ENCODE measurements around the gene RAB3C.
A peak's percentile ranks its signal among the peaks of the same experiment; 100 is the strongest.
"Not testable (repeated sequence)": the region's sequence is repeated elsewhere in the genome, so short reads cannot be mapped to it uniquely, and the experiment has no call there.

RAB3C gene

DNA sequence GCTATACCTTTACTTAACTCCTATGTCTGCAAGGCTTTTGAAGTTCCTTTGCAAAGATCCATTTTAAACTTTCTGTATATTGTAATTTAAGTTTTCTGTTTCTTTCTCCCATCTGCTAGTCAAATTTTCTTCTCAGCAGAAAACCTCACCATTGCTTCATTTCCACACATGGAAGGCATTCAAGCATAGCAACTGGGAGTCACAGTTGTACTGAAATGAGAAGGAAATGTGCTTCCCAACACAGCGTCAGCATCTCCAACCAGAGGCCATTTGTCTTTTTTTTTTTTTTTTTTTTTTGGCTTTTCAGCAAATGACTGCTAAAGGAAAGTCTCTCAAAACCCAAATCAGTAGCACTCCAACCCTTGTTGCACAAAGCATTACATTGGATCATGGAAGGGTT, 92.5 kb downstream of the RAB3C start:
- no peak for DNase-seq (ENCODE audit: low read depth in 3 of 3)

DNA sequence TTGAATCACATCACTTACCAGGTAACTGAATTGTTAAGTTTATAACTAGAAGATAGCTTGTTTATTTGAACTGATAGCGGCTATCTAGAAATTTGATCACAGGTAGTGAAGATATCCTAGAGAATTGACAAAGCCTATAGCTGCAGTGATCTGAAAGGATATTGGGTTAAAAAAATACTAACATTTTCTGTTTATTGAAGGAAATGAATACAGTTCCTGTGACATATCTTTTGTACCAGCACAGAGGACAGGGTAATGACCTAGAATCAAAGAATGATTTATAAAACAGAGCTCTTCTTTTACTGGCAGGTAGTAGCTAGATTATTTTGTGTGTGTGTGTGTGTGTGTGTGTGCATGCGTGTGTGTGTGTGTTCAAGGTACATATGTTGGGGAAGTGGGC, 94.8 kb downstream of the RAB3C start:
- no peak for DNase-seq (ENCODE audit: low read depth in 3 of 3)

- no peak for DNase-seq (ENCODE audit: low read depth in 3 of 3)
Observed at GRCh38 chr5:58680503-58680902, 97.6 kb downstream of the RAB3C start.

GRCh38 chr5:58681943-58682342, 99.1 kb downstream of the RAB3C start:
- DNase-seq (ENCODE audit: low read depth in 3 of 3): peak in 1 of 3 donors; percentile 1

DNA sequence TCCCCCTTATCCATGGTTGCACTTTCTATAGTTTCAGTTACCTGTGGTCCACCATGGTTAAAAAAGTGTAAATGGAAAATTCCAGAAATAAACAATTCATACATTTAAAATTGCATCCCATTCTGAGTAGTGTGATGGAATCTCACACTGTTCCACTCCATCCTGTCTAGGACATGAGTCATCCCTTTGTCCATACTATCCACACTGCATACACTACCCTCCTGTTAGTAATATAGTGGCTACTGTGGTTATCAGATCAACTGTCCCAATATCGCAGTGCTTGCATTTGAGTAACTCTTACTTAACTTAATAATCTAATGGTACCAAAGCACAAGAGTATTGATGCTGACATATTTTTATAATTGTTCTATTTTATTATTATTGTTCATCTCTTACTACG, 100.7 kb downstream of the RAB3C start:
- DNase-seq (ENCODE audit: low read depth in 3 of 3): no peak

GRCh38 chr5:58687079-58687478, 104.2 kb downstream of the RAB3C start:
- DNase-seq (ENCODE audit: low read depth in 3 of 3): no peak

GRCh38 chr5:58687595-58687994, 104.7 kb downstream of the RAB3C start:
- no peak for DNase-seq (ENCODE audit: low read depth in 3 of 3)

DNA sequence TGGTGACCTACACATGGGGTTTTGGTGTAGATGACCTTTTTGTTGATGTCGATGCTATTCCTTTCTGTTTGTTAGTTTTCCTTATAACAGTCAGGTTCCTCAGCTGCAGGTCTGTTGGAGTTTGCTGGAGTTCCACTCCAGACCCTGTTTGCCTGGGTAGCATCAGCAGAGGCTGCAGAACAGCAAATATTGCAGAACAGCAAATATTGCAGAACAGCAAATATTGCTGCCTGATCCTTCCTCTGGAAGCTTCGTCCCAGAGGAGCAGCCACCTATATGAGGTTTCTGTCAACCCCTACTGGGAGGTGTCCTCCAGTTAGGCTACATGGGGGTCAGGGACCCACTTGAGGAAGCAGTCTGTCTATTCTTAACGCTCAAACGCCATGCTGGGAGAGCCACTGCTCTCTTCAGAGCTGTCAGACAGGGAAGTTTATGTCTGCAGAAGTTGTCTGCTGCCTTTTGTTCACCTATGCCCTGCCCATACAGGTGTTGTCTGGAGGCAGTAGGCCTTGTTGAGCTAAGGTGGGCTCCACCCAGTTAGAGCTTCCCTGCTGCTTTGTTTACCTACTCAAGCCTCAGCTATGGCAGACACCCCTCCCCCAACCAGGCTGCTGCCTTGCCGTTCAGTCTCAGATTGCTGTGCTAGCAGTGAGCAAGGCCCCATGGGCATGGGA, 116.3 kb downstream of the RAB3C start:
- DNase-seq (ENCODE audit: low read depth in 3 of 3): not testable (repeated sequence)

DNA sequence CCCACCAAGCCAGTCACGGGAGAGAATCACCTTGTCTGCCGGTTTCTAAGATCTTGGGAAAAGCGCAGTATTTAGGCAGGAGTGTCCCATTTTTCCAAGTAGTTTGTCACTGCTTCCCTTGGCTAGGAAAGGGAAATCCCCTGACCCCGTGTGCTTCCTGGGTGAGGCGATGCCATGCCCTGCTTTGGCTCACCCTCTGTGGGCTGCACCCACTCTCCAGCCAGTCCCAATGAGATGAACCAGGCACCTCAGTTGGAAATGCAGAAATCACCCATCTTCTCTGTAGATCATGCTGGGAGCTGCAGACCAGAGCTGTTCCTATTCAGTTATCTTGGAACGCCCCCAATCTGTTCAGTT, 116.9 kb downstream of the RAB3C start:
- DNase-seq (ENCODE audit: low read depth in 3 of 3): no peak

DNA sequence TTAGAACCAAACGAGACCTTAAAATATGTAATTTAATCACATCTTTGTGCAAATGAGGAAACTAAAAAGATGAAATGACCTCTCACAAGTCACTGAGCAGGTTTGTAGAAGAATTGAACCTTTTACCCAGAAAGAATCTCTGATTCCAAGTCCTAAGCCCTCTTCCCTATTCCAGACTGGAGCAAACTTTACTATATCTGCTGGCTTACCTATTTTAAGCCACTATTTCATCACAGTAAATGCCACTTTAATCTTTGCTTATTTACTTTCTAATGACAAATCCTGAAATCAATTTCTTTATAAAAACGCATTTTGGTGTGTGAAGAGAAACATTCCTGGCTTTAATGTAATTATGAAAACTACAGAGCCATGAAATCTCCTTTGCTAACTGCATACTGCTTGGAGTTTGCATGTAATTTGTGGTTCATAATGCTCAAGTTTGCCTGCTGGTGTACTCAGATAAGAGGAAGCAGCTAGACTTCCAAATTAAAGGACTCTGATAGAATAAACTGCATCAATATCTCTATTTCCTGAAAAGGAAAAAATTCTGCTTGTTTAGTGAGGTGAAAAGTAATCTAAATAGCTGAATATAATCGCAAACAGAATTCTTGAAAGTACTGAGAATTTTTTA, 121.2 kb downstream of the RAB3C start:
- no peak for DNase-seq (ENCODE audit: low read depth in 3 of 3)

- no peak for DNase-seq (ENCODE audit: low read depth in 3 of 3)
Observed at GRCh38 chr5:58706736-58707135, 123.9 kb downstream of the RAB3C start.

- no peak for DNase-seq (ENCODE audit: low read depth in 3 of 3)
Observed at GRCh38 chr5:58708456-58708855, 125.6 kb downstream of the RAB3C start.

- not testable (repeated sequence) for DNase-seq (ENCODE audit: low read depth in 3 of 3)
Observed at GRCh38 chr5:58710425-58710824, 127.5 kb downstream of the RAB3C start.

- no peak for DNase-seq (ENCODE audit: low read depth in 3 of 3)
Observed at GRCh38 chr5:58710871-58711270, 128.0 kb downstream of the RAB3C start.

DNA sequence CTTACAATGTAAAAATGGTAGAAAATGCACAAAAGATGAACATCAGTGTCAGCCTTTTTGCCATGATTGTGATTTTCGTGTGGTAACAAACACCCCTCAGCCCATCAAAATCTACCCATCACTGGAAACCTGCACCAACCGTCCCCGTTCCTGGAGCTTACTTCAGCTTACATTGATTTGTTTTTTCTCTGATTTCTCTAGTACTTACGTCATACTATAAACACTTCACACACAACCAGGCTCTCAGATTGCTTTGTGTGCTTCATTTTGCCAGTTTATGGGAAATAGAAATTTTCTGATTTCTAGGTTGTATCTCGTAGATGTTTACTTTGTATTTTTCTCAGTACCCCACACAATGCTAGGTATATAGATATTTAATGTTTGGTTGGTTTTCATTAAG, 129.1 kb downstream of the RAB3C start:
- no peak for DNase-seq (ENCODE audit: low read depth in 3 of 3)

DNA sequence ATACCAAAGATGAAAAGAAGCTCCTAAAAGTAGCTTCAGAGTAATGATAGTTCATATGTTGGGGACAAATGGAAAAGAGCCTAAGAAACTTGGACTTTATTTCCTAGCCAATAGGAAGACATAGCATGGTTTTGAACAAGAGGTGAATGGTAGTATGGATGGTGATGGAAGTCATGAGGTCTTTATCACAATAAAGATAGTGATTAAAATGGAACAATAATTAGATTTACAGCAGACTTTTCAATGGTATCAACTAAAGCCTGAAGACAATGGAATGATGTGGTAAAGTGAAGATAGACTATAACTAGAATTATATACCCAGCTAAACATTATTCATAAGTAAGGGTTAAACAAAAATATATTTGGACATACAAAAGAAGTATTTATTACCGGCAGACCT, 131.2 kb downstream of the RAB3C start:
- no peak for DNase-seq (ENCODE audit: low read depth in 3 of 3)

DNA sequence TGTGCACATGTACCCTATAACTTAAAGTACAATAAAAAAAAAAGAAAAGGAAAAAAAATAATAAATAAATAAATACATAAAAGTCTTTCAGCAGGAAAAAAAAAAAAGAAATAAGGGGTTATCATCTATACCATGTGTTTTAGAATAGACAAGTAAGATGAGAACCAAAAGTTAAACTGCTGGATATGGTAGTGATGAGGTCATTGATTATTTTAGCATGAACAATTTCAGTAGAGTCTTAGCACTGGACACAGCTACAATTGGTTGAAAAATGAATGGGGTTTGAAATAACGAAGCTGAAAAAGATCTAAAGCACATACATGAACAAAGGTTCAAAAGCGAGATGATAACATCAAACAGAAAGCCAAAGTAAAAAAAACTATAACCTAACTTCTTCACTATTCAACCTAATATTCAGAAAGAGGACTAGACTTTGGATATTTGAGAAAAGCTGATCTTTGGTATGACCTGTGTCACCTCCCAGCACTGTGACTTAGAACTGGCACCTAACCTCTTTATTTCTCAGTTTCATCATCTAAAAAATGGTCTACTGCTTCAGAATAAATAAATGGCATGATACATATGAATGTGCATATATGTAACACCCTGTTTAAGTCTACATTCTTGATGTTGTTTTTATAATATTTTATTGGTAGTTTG, 133.3 kb downstream of the RAB3C start:
- no peak for DNase-seq (ENCODE audit: low read depth in 3 of 3)

DNA sequence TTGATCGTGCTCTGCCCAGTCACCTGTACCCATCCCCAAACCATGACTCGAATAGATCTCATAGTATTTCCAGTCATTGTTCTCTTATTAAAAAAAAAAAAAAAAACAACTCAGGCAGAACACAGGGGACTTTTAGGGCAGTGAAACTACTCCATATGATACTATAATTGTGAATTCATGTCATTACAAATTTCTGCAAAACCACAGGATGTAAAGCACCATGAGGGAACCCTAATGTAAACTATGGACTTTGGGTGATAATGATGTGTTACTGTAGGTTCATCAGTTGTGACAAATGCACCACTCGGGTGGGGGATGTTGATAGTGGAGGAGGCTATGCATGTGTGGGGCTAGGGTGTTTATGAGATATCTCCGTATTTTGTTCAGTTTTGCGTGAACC, 133.8 kb downstream of the RAB3C start:
- DNase-seq (ENCODE audit: low read depth in 3 of 3): no peak

DNA sequence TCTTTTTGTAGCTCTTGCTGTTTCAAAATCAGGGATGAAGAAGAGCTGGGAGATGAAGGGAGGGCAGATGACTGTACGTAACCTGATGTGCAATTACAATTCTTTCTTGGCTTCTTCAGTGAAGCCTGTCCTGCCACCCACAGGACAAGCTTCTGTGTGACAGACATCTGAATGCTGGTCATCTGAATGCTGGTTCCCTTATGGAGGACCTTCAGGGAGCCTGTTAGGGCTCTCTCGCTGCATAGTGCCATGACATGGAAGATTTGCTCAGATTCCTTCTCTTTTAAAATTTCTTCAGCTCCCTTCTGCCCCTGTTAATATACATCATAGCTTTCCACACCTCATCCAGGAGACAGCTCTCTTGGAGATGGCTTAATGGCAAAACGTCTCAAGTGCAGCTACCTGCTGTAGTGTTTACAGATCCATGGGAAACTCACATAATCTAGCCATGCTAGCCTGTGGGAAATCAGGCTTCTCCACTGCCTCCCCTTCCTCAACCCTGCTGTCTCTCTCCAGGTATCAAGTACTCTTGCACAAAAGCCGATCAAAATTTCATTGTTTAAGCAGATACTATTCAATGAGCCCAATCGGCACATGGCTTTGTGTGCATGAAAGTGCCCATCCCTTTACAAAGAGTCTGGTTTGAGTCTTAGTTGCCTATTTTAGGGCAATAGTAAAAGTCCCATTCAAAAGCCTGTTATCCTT, 134.6 kb downstream of the RAB3C start:
- no peak for DNase-seq (ENCODE audit: low read depth in 3 of 3)

GRCh38 chr5:58718269-58718978, 135.5 kb downstream of the RAB3C start:
- no peak for DNase-seq (ENCODE audit: low read depth in 3 of 3)

DNA sequence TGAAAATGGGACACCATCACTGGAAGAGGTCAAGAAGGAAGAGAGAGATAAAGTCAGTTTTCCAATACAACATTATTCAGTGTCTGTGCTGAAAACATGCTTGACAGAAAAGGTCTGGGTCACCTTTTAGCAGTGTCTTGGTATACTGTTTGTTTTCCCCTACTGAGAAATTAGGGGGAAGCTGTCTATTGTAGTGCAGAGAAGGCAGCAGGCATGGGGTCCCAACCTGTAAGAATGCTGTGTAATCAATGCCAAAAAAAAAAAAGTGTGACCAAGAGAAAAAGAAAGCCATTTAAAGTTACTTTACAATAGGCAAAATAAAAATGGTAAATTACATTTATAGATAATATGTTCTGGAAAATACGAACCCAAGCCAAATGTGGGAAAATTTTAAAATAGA, 139.3 kb downstream of the RAB3C start:
- no peak for DNase-seq (ENCODE audit: low read depth in 3 of 3)

DNA sequence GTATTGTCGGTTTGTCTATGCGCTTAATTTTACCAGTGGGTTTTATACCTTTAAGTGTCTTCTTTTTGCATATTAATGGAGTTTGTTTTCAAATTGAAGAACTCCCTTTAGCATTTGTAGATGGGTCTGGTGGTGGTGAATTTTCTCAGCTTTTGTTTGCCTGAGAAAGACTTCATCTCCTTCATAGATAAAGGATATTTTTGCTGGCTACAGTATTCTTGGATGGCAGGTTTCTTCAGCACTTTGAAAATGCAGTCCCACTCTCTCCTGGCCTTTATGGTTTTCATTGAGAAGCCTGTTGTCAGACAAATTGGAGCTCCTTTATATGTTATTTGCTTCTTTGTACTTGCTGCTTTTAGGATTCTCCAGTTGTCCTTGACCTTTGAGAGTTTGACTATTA, 142.1 kb downstream of the RAB3C start:
- no peak for DNase-seq (ENCODE audit: low read depth in 3 of 3)

Data from stimulated activated CD4-positive, alpha-beta T cell treated with anti-CD3 and anti-CD28 coated beads, TNF-alpha, amount 100 ng/mL, for 48 hours (primary cell).